OCI-LY7 (cell line): ENCODE data around the gene RREB1.

Source experiments
- CTCF ChIP-seq: fragments of 200-600 bp; sonication (generic); conservative IDR thresholded peaks from 2 replicates; pipeline ENCODE4 v1.5.1; 2014; ENCODE audit warnings: mild to moderate bottlenecking, antibody characterized with exemption, low read length, moderate library complexity, mixed read lengths
- EZH2phosphoT487 ChIP-seq: fragments of 200-600 bp; sonication (generic); IDR thresholded peaks from 2 replicates; pipeline ENCODE4 v1.6.1; 2018; ENCODE audit warnings: low read depth, borderline replicate concordance, mild to moderate bottlenecking, mixed run types, antibody characterized with exemption, low read length, moderate library complexity, mixed read lengths

- TF ChIP-seq CTCF (no peak), EZH2phosphoT487 (no peak)
Measured at GRCh38 chr6:7298113-7298512, 190.4 kb downstream of the RREB1 start.
